ENCODE data around the gene SPECC1.

- TF ChIP-seq CTCF (IDR thresholded peaks at IDR 0.05; ENCODE audit: extremely low read depth in 1 of 2, insufficient read depth in 1 of 2, low read depth in 1 of 2, low read length in 2 of 2) (no peak), JUN (IDR thresholded peaks at IDR 0.05; ENCODE audit: borderline replicate concordance, insufficient read depth, insufficient read length, low read depth) (no peak), POLR2A (IDR thresholded peaks at IDR 0.05; ENCODE audit: low read depth, low read length) (no peak), GATA2 (IDR thresholded peaks at IDR 0.05; ENCODE audit: insufficient read depth, insufficient read length, low read depth, low read length) (no peak), POLR2AphosphoS5 (IDR thresholded peaks at IDR 0.05; ENCODE audit: insufficient read depth, low read depth, low read length) (no peak)
Measured at GRCh38 chr17:20210614-20211013, 201.5 kb downstream of the SPECC1 start.
